Neural crest cell (in vitro differentiated cells): ENCODE measurements around the gene TMEM44. TPM values are rescaled to one million over a fixed set of nuclear protein-coding genes. Genes with fewer than 3 reads are reported as not detected.

ENCODE experiments used
- DNase-seq: peaks from one replicate; pipeline ENCODE4 v3.0.0; 2021; ENCODE audit warnings: low read depth, mixed read lengths, low spot score
- H3K27ac Mint-ChIP-seq: one replicate; pipeline ENCODE4 v1.8.0; 2021; ENCODE audit warnings: mild to moderate bottlenecking, mixed read lengths; ENCODE audit not compliant: unreplicated experiment
- H3K27me3 Mint-ChIP-seq: 2 replicates; pipeline ENCODE4 v1.8.0; 2021; ENCODE audit warnings: low read depth, mild to moderate bottlenecking, mixed read lengths
- H3K36me3 Mint-ChIP-seq: 2 replicates; pipeline ENCODE4 v1.8.0; 2021; ENCODE audit warnings: low read depth, mild to moderate bottlenecking, mixed read lengths
- H3K4me1 Mint-ChIP-seq: 2 replicates; pipeline ENCODE4 v1.8.0; 2021; ENCODE audit warnings: mixed read lengths
- H3K4me3 Mint-ChIP-seq: one replicate; pipeline ENCODE4 v1.8.0; 2021; ENCODE audit warnings: mild to moderate bottlenecking, mixed read lengths
- H3K9me3 Mint-ChIP-seq: 2 replicates; pipeline ENCODE4 v1.8.0; 2021; ENCODE audit warnings: mixed read lengths
- total RNA-seq: library from RNA; stranded (reverse); gene quantifications from 2 replicates; pipeline ENCODE4 v1.2.1, GENCODE V29; 2021
- TF ChIP-seq, protein P1 (sequence below): fragments of 200-600 bp; sonication (generic); conservative IDR thresholded peaks from 2 replicates; pipeline ENCODE4 v1.5.0; 2021; ENCODE audit warnings: antibody characterized with exemption, mild to moderate bottlenecking

Gene TMEM44
- total RNA-seq, 1 donor from 2014 or later: 43.8 TPM

DNA sequence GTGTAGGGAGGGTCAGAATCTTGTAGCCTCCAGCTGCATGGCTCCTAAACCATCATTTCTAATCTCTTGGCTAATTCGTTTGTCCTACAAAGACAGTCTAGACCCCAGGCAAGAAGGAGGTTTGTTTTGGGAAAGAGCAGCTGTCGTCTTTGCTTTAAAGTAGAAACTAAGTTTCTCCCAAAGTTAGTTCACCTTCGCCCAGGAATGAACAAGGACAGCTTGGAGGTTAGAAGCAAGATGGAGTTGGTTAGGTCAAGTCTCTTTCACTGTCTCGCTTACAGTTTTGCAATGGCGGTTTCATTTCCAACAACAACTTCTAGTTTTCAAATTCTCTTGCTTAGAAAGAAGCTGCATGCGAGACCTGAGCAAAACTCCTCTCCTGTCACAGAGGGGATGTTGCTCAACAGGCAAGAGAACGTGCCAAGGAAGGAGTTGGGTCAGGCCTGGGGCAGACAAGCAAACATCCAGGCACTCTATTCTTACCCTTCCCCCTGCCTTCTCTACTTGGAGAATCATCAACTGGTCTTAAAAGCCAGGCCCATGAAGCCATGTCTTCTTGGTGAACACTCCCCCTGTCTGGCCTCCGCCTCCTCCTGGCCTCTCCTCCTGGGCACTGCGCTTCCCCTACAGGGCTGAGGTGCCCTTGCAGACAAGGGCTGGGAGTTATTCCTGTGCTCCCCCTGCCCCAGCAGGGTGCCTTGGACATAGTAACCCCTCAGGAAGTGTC is 57.6 kb downstream of the TMEM44 start:
- Mint-ChIP-seq H3K4me3 (no peak overlapping the region), H3K27ac (no peak overlapping the region), H3K4me1 (peaks cover 21% of the 10 kb centered on the region), H3K27me3 (peaks cover 8% of the 10 kb centered on the region), H3K36me3 (no peaks in the 10 kb centered on the region), H3K9me3 (no peaks in the 10 kb centered on the region)
- TF ChIP-seq, protein P1, sequence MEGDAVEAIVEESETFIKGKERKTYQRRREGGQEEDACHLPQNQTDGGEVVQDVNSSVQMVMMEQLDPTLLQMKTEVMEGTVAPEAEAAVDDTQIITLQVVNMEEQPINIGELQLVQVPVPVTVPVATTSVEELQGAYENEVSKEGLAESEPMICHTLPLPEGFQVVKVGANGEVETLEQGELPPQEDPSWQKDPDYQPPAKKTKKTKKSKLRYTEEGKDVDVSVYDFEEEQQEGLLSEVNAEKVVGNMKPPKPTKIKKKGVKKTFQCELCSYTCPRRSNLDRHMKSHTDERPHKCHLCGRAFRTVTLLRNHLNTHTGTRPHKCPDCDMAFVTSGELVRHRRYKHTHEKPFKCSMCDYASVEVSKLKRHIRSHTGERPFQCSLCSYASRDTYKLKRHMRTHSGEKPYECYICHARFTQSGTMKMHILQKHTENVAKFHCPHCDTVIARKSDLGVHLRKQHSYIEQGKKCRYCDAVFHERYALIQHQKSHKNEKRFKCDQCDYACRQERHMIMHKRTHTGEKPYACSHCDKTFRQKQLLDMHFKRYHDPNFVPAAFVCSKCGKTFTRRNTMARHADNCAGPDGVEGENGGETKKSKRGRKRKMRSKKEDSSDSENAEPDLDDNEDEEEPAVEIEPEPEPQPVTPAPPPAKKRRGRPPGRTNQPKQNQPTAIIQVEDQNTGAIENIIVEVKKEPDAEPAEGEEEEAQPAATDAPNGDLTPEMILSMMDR: no peak
- no peak for DNase-seq

DNA sequence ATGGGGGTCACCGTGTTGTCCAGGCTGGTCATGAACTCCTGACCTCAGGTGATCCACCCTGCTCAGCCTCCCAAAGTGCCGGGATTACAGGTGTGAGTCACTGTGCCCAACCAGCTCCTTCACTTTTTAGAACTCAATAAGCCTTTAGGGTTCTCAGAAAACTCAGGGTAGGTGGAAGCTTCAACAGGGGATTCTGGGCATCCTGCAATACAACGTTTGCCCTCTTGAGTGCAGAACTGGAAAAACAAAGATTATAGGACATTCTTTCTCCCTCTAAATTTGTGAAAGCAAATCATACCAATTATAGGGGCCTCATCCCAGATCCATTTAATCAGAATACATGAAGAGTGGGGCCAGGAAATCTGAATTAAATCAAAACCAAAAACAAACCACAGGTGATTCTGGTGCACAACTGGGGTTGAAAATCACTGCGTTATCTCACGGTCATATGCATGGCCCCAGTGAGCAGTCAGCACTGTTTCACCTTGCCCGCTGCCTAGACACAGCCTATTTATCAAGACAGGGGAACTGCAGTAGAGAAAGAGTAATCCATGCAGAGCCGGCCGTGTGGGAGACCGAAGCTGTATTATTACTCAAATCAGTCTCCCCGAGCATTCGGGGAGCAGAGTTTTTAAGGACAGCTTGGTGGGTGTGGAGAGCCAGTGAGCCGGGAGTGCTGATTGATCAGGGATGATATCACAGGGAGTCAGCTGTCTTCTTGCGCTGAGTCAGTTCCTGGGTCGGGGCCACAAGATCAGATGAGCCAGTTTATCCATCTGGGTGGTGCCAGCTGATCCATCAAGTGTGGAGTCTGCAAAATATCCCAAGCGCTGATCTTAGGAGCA is 58.4 kb downstream of the TMEM44 start:
- peaks cover 8% of the 10 kb centered on the region for H3K27me3 Mint-ChIP-seq
- H3K27ac Mint-ChIP-seq: no peak overlapping the region
- no peak overlapping the region for H3K4me3 Mint-ChIP-seq
- no peaks in the 10 kb centered on the region for H3K9me3 Mint-ChIP-seq
- H3K4me1 Mint-ChIP-seq: peaks cover 21% of the 10 kb centered on the region
- no peaks in the 10 kb centered on the region for H3K36me3 Mint-ChIP-seq
- no peak for DNase-seq
- TF ChIP-seq, protein P1: no peak

DNA sequence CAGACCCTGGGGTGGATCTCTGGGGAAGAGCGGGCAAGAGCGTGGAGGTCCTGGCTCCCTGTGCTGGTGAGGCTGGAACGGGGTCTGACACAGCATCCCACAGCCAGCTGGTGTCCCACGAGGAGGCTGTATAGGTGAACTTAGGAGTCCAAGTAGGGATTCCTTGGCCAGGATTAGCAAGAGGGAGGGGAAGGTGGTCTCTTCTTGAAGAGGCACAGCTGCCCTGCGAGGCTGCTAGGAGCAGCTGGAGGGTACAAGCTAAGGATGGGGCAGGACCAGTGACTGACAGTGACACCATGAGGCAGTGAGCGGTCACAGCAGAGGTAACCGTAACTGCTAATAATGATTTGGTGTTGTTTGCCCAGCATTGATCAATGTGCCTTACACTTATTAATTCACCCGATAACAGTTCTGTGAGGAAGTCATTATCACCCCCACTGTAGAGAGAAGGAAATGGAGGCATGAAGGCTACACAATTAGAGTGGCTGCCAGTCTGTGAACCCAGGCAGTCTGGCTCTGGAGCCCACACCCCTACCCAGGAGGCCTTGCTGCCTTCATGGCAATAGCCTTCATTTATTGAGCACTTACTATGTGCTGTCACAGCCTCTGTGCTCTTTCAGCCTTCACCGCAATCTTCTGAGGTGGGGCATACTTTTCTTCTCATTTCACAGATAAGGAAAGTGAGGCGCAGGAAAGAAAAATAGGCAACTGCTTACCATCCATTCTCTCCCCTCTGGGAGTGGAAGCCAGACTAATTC is 59.4 kb downstream of the TMEM44 start:
- H3K36me3 Mint-ChIP-seq: no peaks in the 10 kb centered on the region
- H3K4me3 Mint-ChIP-seq: no peak overlapping the region
- H3K27ac Mint-ChIP-seq: no peak overlapping the region
- peaks cover 8% of the 10 kb centered on the region for H3K27me3 Mint-ChIP-seq
- peak; percentile 19 for DNase-seq
- TF ChIP-seq, protein P1: peak; percentile 57
- no peaks in the 10 kb centered on the region for H3K9me3 Mint-ChIP-seq
- H3K4me1 Mint-ChIP-seq: peaks cover 21% of the 10 kb centered on the region

DNA sequence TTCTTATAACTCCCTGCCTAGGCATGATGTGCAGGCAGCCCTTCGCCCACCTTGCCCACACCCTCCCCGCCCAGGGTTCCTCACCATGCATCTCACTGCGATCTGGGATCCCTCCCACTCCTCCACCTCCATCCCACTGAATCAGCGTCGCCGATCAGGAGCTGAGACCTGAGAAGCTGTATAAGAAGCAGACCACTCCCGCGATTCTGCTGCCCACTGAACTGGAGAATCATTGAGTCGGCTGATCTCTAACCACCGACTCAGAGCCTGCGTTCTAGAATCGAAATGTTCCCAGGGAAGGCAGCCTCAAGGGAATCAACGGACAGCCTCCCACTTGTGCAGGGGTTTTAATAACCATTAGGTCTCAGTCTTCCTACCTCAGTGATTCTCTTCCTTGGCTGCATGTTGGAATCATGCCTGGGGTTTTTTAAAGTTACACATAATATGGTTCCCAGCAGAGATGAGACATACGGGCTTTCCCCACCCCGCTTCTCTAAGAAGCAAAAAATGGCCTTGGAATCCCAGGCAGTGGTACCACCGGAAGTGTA is 60.2 kb downstream of the TMEM44 start:
- H3K36me3 Mint-ChIP-seq: no peaks in the 10 kb centered on the region
- peaks cover 21% of the 10 kb centered on the region for H3K4me1 Mint-ChIP-seq
- TF ChIP-seq, protein P1: no peak
- no peak for DNase-seq
- peaks cover 8% of the 10 kb centered on the region for H3K27me3 Mint-ChIP-seq
- no peak overlapping the region for H3K4me3 Mint-ChIP-seq
- H3K27ac Mint-ChIP-seq: no peak overlapping the region
- no peaks in the 10 kb centered on the region for H3K9me3 Mint-ChIP-seq

DNA sequence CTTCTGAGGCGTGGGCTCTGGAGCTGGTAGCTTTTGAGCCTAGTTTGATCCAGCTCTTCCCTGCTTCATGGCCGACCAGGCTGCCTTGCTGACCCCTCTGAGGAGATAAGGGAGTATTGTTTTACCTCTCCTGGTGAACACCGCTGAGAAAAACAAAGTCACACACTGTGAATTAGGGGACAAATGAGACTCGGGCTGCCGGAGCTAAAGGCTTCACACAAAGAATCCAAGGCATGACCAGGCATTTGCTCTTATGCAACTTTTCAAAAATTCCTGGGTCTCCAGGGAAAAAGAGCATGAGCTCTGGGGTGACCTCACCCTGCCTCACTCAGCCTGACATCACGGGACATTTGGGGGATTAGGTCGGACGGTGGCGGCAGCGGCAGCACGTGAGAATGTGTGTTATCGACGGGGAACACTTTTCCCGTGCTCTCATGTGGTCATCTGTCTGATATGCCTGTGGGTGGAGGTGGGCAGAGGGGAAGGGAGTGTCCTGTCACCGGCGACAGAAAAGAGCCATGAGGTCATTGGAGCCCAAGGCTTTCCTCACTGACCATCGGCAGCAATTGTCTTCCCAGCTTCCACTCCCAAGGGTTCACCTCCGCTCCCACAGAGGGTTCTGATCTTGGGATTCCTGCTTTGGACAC is 61.0 kb downstream of the TMEM44 start:
- peak overlapping the region; percentile 55 for H3K27ac Mint-ChIP-seq
- H3K4me1 Mint-ChIP-seq: peaks cover 21% of the 10 kb centered on the region
- TF ChIP-seq, protein P1: no peak
- H3K9me3 Mint-ChIP-seq: no peaks in the 10 kb centered on the region
- DNase-seq: no peak
- no peak overlapping the region for H3K4me3 Mint-ChIP-seq
- H3K27me3 Mint-ChIP-seq: peaks cover 8% of the 10 kb centered on the region
- no peaks in the 10 kb centered on the region for H3K36me3 Mint-ChIP-seq
